Activated naive CD4-positive, alpha-beta T cell (primary cell): ENCODE results near the gene TSEN2.
"Not testable (repeated sequence)": the region's sequence is repeated elsewhere in the genome, so short reads cannot be mapped to it uniquely, and the experiment has no call there.

ENCODE experiments used
- DNase-seq, 4 experiments: peaks; one replicate each; lab custom pipeline; 2025; lab: John Stamatoyannopoulos, UW

TSEN2 gene

GRCh38 chr3:12472000-12472610 lies 12.2 kb upstream of the TSEN2 start:
- DNase-seq: no peak

GRCh38 chr3:12472796-12473195 lies 11.5 kb upstream of the TSEN2 start:
- no peak for DNase-seq

- DNase-seq: no peak
Observed at GRCh38 chr3:12473511-12473910, 10.8 kb upstream of the TSEN2 start.

- no peak for DNase-seq
Observed at GRCh38 chr3:12476238-12476897, 7.9 kb upstream of the TSEN2 start.

- no peak for DNase-seq
Observed at GRCh38 chr3:12477256-12477655, 7.0 kb upstream of the TSEN2 start.

- DNase-seq: no peak
Observed at GRCh38 chr3:12478326-12478725, 6.0 kb upstream of the TSEN2 start.

- DNase-seq: not testable (repeated sequence)
Observed at GRCh38 chr3:12479198-12479597, 5.1 kb upstream of the TSEN2 start.

GRCh38 chr3:12479919-12480427 lies 4.3 kb upstream of the TSEN2 start:
- peak in 1 of 4 experiments; percentile 11 for DNase-seq

- DNase-seq: no peak
Observed at GRCh38 chr3:12483410-12483809, 870 bp upstream of the TSEN2 start.

- DNase-seq: no peak
Observed at GRCh38 chr3:12483872-12484197, 445 bp upstream of the TSEN2 start.

GRCh38 chr3:12484983-12485327 lies 675 bp downstream of the TSEN2 start:
- no peak for DNase-seq

- no peak for DNase-seq
Observed at GRCh38 chr3:12486001-12486400, 1.7 kb downstream of the TSEN2 start.

- no peak for DNase-seq
Observed at GRCh38 chr3:12486916-12487315, 2.6 kb downstream of the TSEN2 start.

GRCh38 chr3:12487336-12487735 lies 3.1 kb downstream of the TSEN2 start:
- DNase-seq: no peak

GRCh38 chr3:12487786-12488185 lies 3.5 kb downstream of the TSEN2 start:
- DNase-seq: no peak

GRCh38 chr3:12489368-12489767 lies 5.1 kb downstream of the TSEN2 start:
- DNase-seq: no peak

- DNase-seq: no peak
Observed at GRCh38 chr3:12489832-12490231, 5.6 kb downstream of the TSEN2 start.

GRCh38 chr3:12490547-12490946 lies 6.3 kb downstream of the TSEN2 start:
- DNase-seq: no peak

GRCh38 chr3:12495749-12496452 lies 11.6 kb downstream of the TSEN2 start:
- no peak for DNase-seq

GRCh38 chr3:12496453-12496761 lies 12.1 kb downstream of the TSEN2 start:
- no peak for DNase-seq

GRCh38 chr3:12499474-12499873 lies 15.2 kb downstream of the TSEN2 start:
- no peak for DNase-seq

GRCh38 chr3:12501360-12502020 lies 17.2 kb downstream of the TSEN2 start:
- DNase-seq: no peak
